Head of caudate nucleus (tissue), 42 donors: ENCODE measurements around the gene SERINC2.
"Not testable (repeated sequence)": the region's sequence is repeated elsewhere in the genome, so short reads cannot be mapped to it uniquely, and the experiment has no call there.

ENCODE experiments used
- DNase-seq, 42 donors: peaks; one replicate each; pipeline versions ENCODE4 v3.0.0 to v3.0.0-alpha.2; 2020 to 2021; ENCODE audit warnings: mixed read lengths in 7 of 42
- intact Hi-C: fragments of 100-400 bp; cut with DNase I; formaldehyde crosslinking; loops from one replicate; pipeline ENCODE4 v1.15.0; 2022

The SERINC2 gene

DNA sequence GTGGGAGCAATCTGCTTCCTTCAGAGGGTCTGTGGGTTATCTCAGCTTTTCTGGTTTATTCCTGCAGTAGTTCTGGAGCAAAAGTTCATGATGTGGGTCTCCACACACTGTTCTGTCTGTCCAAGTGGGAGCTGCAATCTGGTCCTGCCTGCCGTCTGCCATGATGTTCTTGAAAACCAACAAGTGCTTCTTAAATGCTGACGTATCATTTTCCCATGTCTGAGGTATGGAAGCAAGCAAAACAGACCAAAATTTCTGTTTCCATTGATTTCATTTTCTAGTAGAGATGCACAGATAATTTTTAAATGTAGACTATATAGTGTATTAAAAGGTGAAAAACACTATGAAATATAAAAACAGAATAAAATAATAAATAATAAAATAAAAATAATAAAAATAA, 65.2 kb downstream of the SERINC2 start:
- intact Hi-C loops, result no loop called here
- no peak for DNase-seq

DNA sequence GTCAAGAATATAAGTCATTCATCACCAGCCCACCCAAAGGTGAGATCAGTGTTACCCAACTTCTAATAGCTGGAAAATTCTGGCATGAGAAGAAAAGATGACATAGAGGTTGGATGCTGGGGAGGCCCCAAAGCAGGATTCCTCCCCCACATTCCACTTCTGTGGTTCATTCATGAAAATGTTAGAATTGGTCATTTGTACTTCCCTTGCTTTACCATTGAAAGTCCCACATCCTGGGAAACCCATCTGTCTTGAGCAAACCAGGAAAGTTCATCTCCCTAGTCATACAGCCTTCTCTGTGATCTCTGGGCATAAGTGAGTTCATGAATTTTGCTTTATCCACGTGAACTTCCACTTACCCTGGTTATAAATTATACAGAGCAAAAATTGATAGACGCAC, 66.8 kb downstream of the SERINC2 start:
- DNase-seq, result no peak
- intact Hi-C loops, result no loop called here

- intact Hi-C loops, DNase-seq: not testable (repeated sequence)
These were observed 67.4 kb downstream of the SERINC2 start for GRCh38 chr1:31480426-31480825.

GRCh38 chr1:31482482-31483011, 69.5 kb downstream of the SERINC2 start:
- DNase-seq, result no peak
- intact Hi-C loops, result no loop called here

DNA sequence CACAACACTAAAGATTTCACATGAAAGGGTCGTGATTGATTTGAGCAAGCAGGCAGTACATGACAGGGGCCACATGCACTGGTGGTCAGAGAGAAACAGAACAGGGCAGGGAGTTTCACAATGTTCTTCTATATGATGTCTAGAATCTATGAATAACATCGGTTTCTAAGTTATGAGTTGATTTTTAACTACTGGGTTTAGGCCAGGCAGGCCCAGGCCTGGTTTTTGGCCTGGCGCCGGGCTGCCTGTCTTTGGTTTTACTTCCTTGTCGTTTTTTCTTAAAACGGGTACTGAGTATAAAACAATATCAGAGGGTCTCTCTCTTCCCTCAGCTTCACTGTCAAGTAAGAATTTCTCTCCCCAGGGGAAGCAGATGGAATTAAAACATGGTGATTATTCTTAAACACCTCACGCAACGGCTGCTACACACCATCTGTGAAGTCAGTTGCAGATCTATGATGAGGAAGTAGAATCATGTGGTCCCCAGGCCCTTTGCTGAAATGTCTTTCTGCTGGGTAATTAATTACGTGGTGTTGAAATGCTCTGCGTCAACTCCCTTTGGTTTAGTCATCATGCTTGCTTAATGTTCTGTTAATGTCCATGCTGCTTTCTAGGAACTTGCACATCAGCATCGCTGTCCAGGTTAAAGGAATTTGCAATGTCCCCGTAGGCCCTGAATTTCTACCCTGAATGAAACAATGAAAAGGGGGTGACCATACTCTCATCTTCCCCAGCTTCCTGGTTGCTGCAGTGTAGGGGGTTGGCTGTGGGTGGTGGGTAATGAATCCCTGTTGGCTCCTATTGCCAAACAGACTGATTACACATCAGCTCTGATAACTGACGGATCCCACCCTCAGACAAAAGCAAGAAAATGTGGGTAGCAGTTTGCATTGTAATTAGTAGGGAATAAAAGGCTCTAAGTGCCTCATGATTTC, 70.3 kb downstream of the SERINC2 start:
- peak in 8 of 42 donors; percentile 1 to 44 (median 12) for DNase-seq

More for the DNA sequence above, 70.3 kb downstream of the SERINC2 start:
- intact Hi-C loops, result no loop called here
